CD4-positive, alpha-beta T cell treated with Interleukin-15 for 1 hour (primary cell): ENCODE data around the gene EML3.
"Not testable (repeated sequence)": the region's sequence is repeated elsewhere in the genome, so short reads cannot be mapped to it uniquely, and the experiment has no call there.

Source experiments
- DNase-seq: peaks from one replicate; pipeline ENCODE4 v3.0.0-alpha.2; 2020

Gene EML3

GRCh38 chr11:62593434-62594044 is 19.0 kb downstream of the EML3 start:
- peak; percentile 82 for DNase-seq

DNA sequence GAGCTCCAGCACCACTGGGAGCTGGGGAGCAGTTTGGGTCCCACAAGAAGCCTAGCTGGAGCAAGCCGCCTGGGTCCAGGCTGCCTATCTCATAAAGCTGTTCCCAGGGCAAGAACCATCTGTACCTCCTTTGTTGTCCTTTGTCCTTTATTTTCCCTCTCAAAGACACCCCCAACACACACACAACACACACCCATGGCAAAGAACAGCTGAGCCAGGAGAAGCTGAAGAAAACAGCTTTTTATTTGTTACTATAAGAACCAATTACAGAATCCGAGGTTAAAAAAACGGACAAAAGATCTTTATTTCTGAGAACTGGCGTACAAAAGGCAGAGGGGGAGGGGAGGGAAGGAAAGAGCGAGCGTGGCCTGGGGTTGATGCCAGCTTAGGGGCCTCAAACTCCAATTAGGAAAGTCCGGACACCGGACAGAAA is 19.6 kb downstream of the EML3 start:
- DNase-seq: no peak

DNA sequence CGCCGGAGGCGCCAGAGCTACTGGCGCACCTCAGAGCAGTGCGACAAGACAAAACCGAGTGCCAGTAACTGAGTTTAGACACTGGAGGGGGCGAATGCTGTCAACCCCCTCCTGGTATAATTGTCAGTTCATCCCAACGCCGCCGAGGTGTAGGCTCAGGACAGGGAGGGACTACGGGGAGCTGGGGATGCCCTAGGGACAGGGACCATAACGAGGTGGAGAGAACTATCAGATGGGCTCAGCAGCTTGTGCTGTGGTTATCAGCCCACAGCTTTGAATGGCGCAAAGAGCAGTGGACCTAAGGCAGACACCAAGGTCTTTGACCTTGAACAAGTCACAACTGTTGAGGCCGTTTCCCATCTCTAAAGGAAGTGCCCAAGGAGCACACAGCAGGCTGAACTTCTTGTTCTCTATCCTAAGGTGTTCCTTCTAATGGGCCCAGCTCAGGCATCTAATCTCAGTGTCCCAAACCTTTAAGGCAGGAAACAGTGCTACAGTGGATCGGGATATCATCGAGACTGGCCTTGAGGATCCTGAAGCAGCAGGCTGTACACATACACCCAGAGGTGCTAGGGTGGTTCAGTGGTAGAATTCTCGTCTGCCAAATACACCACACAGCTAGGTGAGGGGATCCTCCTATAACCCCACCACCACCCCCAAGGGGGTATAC is 20.3 kb downstream of the EML3 start:
- DNase-seq: no peak

DNA sequence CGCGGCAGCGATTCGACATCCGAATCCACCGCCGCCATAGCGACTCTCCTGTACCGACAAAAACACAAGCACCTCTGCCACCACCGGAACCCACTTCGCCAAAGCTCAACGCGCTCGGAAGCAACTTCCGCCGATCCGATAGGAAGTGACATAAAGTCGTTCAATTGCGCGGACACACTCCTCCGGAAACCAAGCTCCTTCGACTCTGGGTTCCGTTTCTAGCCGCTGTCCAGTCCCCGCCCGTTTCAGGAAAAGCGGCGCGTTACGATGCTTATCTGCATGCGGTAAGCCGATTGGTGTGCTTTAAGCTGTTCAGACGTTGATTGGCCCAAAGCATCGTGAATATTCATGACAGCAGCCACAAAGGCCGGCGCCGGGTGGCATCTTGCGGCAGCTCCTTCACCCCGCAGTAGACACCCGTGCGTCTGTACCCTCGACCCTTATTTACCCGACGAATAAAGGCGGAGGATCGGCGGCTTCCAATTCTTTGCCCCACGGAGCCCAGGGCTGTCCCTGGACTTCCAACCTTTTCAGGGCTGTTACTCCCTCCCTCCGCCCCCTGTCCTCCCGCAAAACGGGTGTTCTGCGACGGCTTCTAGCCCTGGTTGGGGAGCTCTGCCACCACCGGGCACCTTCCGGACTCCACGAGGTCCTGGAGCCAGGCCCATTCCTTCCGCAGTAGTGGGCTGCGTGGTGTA is 21.0 kb downstream of the EML3 start, which contains the start of gene TUT1:
TSS of gene TUT1 (minus strand) at position 76 of the 698 bp plus-strand sequence. CDS start at position 38, 38 bp downstream.
- DNase-seq: peak; percentile 98

GRCh38 chr11:62588966-62589637 is 23.5 kb downstream of the EML3 start:
- no peak for DNase-seq

DNA sequence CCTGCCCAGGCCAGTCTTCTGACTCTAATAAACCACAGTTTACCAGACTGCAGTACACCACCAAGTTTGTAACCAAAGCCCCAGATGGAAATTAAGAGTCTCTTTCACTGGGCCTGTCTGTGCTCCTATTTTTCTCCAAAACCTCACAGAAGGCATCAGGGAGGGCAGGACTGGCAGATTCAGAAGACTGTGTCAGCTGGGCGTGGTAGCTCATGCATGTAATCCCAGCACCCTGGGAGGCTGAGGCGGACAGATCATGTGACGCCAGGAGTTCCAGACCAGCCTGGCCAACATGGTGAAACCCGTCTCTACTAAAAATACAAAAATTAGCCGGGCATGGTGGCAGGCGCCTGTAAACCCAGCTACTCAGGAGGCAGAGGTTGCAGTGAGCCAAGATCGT is 27.2 kb downstream of the EML3 start:
- not testable (repeated sequence) for DNase-seq

GRCh38 chr11:62581735-62582134 is 30.8 kb downstream of the EML3 start:
- not testable (repeated sequence) for DNase-seq

- DNase-seq: no peak
These were observed 31.4 kb downstream of the EML3 start for GRCh38 chr11:62580959-62581715.

DNA sequence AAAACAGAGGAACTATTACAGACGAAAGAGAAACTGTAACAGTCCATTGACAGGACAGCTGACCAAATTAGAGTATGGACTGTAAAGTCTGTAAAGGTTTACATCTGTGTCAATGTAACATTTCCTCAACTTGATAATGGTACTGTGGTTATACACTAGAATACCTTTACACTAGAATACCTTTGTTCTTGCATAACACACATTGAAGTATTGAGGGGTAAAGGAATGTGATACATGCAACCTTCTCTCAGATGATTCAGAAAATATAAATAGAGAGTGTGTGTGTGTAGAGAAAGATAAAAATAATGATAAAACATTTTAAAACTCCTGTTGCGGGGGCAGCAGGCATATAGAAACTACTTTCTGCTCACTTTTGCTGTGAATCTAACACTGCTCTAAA is 33.3 kb downstream of the EML3 start:
- no peak for DNase-seq

DNA sequence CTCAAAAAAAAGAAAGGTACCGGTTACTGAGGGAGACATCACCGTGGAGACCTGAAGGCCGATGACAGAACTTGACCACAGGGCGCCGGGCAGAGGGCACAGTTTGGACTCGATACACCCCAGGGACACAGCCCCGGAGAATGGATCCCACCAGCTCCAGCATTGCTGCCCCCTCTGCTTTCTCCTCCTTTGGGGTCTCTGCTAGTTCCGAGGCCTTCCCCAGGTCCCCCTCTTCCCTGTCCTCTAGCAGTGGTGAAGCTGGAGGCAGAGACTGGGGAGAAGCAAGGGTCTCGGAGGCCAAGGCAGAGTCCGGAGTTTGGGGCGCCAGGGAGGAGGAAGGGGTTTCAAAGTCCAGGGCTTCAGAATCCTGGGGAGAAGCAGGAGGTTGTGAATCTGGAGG is 34.0 kb downstream of the EML3 start:
- DNase-seq: no peak

DNA sequence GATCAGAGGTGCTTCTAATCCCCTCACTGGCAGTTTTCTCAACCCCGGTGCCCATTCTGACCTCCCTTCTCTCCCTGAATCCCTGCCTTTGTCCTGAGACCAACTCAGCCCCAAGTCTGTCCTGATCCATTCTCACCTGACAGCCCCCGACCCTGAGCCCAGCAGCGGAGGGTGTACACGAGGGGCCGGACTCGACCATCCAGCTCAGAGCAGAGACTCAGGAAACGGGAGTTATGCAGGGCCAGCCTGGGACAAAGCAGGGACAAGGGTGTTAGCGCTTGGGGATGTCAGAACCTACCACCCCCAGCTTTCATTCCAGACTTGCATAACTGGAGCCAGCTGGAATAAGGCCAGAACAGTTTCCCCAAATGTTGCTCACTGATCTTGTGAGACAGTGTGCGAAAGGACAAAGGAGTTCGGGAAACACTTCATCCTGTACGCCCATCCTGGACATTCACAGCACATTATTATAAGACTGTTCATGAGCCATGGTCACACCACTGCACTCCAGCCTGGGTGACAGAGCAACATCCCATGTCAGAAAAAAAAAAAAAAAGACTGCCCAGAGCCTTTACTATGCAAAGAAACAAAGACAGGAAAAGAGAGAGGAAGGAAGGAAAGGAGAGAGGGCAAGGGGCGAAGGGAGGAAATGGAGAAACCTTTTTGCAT is 35.4 kb downstream of the EML3 start:
- no peak for DNase-seq

DNA sequence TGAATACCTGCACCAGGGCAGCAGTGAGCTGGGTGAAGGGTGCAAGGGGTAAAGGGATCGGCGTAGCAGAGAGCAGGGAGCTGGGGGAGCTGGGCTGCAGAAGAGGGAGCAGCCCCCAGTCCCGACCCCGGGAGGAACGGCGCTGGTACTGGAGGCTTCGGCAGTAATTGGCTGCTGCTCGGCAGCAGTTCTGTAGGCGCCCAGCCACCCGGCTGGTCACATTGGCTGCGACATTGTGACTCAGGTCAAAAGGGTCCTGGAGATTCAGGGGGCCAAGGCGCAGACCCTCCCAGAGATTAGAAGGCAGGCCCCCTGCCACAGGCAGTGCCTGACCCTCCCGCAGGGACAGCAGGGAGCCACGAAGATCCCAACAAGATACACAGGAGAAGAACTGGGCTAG is 36.7 kb downstream of the EML3 start:
- DNase-seq: no peak

- DNase-seq: no peak
These were observed 37.4 kb downstream of the EML3 start for GRCh38 chr11:62575156-62575555.

DNA sequence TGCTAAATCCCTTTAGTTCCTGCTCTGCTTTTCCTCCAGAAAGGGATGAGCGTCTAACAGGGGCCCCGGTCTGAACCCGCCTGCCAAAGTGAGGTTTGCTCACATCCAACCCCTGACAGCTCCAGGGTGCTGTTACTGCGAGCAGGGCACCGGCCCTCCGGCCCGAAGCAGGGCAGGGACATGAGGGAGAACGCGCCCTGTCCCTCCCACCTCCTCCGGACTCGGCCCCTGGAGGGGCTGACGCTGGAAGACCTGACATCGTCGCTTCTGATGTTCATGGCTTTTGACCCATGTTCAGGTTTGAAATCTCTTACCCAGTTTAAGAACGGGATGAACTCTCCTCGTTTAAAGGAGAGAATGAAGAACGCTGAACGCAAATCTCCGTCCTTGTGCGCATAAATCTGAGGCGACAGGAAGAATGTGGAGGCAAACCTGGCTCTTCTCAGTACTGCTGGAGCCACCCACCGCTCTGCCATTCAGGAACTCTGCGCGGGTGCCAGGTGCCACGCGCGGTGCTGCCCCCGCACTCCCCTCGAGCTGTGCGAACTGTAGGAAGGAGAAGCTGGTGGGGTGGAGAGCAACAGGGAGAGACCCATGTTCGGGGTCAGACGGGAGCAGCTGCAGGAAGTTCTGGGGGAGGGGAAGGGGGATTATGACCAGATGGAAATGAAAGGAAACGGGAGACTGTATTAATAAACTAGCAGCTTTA is 38.1 kb downstream of the EML3 start:
- DNase-seq: no peak

GRCh38 chr11:62573592-62574362 is 38.8 kb downstream of the EML3 start, which contains the start of gene EEF1G:
EEF1G (minus strand) TSS chr11:62573891; CDS start chr11:62573842, 49 bp downstream.
- DNase-seq: peak; percentile 100

GRCh38 chr11:62573006-62573591 is 39.5 kb downstream of the EML3 start:
- peak; percentile 34 for DNase-seq

DNA sequence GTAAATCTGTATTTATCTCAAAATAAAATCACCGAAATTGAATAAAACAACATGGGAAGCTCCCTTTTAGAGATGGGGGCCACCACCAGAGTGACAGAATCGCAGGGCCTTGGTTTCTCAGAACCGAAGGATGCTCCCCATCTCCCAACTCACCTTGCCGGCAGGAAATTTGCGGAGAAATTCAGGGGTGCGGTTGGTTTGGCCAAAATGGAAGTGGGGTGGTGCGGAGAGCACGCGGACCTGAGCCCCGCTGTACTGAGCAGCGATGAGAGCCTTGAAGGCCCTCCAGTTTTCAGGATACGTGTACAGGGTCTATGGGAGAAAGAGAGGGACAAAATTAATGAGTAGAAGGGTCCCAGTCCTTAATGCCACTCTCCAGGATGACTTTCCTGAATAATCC is 40.1 kb downstream of the EML3 start:
- DNase-seq: no peak

DNA sequence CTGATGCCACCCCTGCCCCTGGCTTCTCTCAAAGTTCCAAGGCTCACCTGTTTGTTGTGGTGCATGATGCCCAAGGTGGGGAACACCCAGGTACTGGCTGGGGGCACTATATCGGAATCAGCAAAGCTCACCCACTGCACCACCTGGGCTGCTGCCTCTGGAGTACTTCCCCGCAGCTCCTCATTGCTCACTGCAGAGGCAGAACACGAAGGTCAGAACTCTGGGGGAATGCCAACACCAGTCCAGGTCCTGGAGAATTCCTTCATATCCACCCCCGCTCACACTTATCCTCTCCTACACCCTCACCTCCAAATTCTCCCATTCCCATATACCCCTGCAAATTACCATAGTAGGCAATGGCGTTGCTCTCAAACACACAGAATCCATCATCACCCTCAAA is 41.1 kb downstream of the EML3 start:
- DNase-seq: not testable (repeated sequence)

GRCh38 chr11:62570903-62571302 is 41.7 kb downstream of the EML3 start:
- not testable (repeated sequence) for DNase-seq

DNA sequence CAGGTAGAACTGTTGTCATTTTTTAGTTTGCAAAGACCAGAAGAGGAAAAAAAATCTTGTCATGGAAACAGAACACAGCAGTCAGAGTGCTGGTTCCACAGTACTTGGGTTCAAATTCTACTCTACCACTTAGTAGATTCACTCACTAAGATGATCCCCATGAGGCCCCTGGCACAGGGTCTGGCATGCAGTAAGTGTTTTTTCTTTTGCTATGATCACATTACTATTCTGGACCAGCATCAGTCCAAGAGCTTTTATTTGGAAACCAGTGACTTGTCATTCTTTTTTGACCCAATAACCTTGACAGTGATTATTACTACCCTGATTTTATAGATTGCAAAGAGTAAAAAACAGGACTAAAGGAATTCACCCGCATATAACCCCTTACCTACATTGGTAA is 43.0 kb downstream of the EML3 start:
- no peak for DNase-seq
